Bronchial epithelial cell (primary cell): ENCODE results near the gene MAPRE3. TPM values are rescaled to one million over a fixed set of nuclear protein-coding genes. Genes with fewer than 3 reads are reported as not detected.

ENCODE experiments used
- DNase-seq: peaks from one replicate; pipeline ENCODE4 v3.0.0-alpha.2; 2010; ENCODE audit warnings: low read depth
- FAIRE-seq: peaks from 2 replicates; lab custom pipeline; 2011; peaks lifted over from hg19 to GRCh38; lab: Jason Lieb, UNC
- H3K27me3 ChIP-seq: 2 replicates; pipeline ENCODE4 v1.5.1; 2011; ENCODE audit warnings: low read length; ENCODE audit not compliant: control insufficient read depth, insufficient read depth
- H3K36me3 ChIP-seq: 2 replicates; pipeline ENCODE4 v1.5.1; 2011; ENCODE audit warnings: low read length; ENCODE audit not compliant: control insufficient read depth, insufficient read depth
- H3K4me3 ChIP-seq: 2 replicates; pipeline ENCODE4 v1.5.1; 2011; ENCODE audit warnings: mild to moderate bottlenecking, low read depth, low read length, control low read depth
- total RNA-seq: library from RNA; depleted of rRNA; stranded (reverse); fragments of >200 nt; gene quantifications from 2 replicates; pipeline ENCODE4 v1.2.1, GENCODE V29; 2014
- TF ChIP-seq, protein P1 (sequence below): IDR thresholded peaks from 2 replicates; pipeline ENCODE4 v1.5.1; 2011; ENCODE audit warnings: mild to moderate bottlenecking, moderate library complexity, low read length, control low read depth, inconsistent platforms; ENCODE audit not compliant: insufficient read depth, severe bottlenecking

Gene MAPRE3
- total RNA-seq, 1 donor from 2014 or later, result 1.6 TPM

DNA sequence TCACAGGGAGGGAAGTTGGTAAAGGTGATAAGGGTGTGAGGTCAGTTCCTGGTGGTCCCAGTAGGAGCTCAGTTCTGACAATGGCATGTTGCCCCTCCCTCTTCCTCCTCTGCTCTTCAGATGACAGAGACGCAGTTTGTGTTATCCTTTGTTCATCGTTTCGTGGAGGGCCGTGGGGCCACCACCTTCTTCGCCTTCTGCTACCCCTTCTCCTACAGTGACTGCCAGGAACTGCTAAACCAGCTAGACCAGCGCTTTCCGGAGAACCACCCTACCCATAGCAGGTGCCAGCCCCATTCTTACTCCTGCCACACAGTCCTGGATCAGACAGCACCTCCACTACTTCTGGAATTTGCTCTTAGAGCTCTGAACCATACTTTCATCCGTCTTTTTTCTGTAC lies 83.3 kb downstream of the MAPRE3 start:
- DNase-seq (no peak), FAIRE-seq (no peak)
- peaks cover 18% of the 10 kb centered on the region for H3K36me3 ChIP-seq
- no peak overlapping the region for H3K4me3 ChIP-seq
- no peaks in the 10 kb centered on the region for H3K27me3 ChIP-seq
- TF ChIP-seq, protein P1, sequence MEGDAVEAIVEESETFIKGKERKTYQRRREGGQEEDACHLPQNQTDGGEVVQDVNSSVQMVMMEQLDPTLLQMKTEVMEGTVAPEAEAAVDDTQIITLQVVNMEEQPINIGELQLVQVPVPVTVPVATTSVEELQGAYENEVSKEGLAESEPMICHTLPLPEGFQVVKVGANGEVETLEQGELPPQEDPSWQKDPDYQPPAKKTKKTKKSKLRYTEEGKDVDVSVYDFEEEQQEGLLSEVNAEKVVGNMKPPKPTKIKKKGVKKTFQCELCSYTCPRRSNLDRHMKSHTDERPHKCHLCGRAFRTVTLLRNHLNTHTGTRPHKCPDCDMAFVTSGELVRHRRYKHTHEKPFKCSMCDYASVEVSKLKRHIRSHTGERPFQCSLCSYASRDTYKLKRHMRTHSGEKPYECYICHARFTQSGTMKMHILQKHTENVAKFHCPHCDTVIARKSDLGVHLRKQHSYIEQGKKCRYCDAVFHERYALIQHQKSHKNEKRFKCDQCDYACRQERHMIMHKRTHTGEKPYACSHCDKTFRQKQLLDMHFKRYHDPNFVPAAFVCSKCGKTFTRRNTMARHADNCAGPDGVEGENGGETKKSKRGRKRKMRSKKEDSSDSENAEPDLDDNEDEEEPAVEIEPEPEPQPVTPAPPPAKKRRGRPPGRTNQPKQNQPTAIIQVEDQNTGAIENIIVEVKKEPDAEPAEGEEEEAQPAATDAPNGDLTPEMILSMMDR, result no peak

DNA sequence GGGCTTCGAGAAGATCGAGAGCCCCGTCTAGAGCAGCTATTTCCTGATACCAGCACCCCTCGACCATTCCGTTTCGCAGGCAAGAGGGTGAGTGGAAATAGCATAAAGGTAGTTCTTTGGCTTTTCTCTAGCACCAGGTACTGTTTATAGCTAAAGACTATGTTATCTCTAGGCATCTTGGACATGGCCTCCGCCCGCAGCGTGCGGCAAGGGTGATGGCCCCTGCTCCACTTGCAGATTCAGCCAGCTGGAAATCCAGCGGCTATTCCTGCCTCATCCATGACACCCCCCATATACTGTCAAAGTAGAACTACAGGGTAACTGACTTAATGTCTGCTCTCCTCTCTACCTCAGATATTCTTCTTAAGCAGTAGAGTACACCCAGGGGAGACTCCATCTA lies 84.3 kb downstream of the MAPRE3 start:
- FAIRE-seq, result no peak
- peaks cover 19% of the 10 kb centered on the region for H3K36me3 ChIP-seq

DNA sequence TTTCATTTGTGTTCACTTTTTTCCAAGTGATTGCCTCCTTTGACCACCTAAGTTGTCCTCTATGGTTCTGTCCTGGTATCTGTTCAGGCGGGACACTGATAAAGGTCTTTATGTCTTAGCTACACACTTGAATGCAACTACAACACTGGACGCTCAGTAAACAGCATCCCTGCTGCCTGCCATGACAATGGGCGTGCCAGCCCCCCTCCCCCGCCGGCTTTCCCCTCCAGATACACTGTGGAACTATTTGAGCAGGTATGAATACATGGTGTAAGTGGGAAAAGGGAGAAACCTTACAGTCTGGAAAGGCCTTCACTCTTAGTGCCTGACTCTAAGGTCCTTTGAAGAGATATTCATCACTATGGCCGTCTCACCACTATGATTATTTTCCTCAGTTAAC lies 86.7 kb downstream of the MAPRE3 start:
- Histone ChIP-seq H3K36me3 (peaks cover 19% of the 10 kb centered on the region), H3K4me3 (no peak overlapping the region), H3K27me3 (no peaks in the 10 kb centered on the region)
- DNase-seq (no peak), FAIRE-seq (no peak)
- TF ChIP-seq, protein P1, result no peak

More for the DNA sequence above, 84.3 kb downstream of the MAPRE3 start:
- DNase-seq, result no peak
- TF ChIP-seq, protein P1, result no peak
- no peak overlapping the region for H3K4me3 ChIP-seq
- no peaks in the 10 kb centered on the region for H3K27me3 ChIP-seq

DNA sequence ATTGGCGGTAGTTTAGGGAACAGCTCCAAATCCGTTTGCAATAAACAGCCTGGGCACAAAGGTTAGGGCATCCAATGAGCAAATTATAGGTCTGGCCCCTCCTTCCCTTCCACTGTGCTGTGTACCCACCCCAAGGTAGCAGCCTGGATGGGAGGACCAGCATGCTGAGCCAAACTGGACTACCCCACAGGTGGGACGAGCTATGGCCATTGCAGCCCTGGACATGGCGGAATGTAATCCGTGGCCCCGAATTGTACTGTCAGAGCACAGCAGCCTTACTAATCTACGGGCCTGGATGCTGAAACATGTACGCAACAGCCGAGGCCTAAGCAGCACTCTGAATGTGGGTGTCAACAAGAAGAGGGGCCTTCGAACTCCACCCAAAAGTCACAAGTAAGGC lies 87.8 kb downstream of the MAPRE3 start:
- TF ChIP-seq, protein P1, result no peak
- H3K4me3 ChIP-seq, result no peak overlapping the region
- H3K36me3 ChIP-seq, result peaks cover 19% of the 10 kb centered on the region
- DNase-seq (no peak), FAIRE-seq (no peak)
- no peaks in the 10 kb centered on the region for H3K27me3 ChIP-seq

DNA sequence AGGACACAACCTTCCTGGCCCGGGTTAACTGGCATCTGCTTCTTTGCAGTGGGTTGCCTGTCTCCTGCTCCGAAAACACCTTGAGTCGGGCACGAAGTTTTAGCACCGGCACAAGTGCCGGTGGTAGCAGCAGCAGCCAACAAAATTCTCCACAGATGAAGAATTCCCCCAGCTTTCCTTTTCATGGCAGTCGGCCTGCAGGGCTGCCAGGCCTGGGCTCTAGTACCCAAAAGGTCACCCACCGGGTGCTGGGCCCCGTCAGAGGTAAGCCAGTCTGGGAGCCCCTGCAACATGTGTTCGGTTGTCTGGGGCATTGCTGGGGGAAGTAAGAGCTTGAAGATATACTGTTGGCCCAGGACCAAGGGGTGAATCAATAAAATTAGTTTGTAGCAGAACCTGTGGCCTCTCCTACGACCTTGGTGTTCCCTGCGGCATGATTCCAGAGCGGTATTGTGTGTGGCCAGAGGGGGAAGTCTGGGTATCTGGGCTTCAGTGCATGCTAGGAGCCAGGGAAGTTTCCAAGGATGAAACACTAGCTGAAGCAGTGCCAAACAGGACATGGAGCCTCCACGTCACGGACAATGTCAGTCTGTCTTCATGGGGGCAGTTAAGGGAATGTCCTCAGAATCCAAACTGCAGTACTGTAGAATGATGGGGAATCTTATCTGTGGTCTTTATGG lies 88.8 kb downstream of the MAPRE3 start:
- FAIRE-seq (no peak), DNase-seq (no peak)
- TF ChIP-seq, protein P1, result no peak
- Histone ChIP-seq H3K4me3 (no peak overlapping the region), H3K36me3 (peaks cover 19% of the 10 kb centered on the region), H3K27me3 (no peaks in the 10 kb centered on the region)

DNA sequence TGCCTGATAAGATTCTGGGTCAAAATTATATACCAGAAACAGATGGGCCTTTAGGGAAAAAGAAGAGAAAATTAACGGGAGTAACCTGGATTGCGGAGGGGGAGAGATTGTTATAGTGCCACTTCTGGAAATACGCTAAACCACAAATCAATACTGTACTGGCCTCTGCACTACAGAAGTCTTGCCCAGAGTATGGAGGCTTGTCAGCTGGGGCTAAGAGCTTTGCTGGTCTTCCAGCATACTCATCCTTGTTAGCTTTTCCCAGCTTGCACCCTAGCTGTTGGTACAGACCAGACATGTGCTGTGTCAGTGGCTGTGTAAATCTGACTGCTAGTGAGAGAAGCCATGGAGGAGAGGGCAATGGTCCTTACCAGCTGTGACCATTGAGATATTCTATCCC lies 89.9 kb downstream of the MAPRE3 start:
- Histone ChIP-seq H3K36me3 (peaks cover 11% of the 10 kb centered on the region), H3K27me3 (no peaks in the 10 kb centered on the region), H3K4me3 (no peak overlapping the region)
- DNase-seq (no peak), FAIRE-seq (no peak)
- TF ChIP-seq, protein P1, result no peak
